Uterus (tissue), 2 donors: ENCODE data around the gene UNC45B.

ENCODE experiments used
- CTCF ChIP-seq, 4 experiments: fragments of 200-600 bp in 2 of 4; fragments of 450-650 bp in 2 of 4; sonication (generic) in 2 of 4; IDR thresholded peaks; one replicate each; pipeline ENCODE4 v1.5.1; 2016 to 2019; ENCODE audit warnings: antibody characterized with exemption in 4 of 4, mild to moderate bottlenecking in 2 of 4, moderate library complexity in 1 of 4
- POLR2A ChIP-seq, 2 donors: fragments of 450-650 bp; IDR thresholded peaks; one replicate each; pipeline ENCODE4 v1.6.1; 2016; ENCODE audit warnings: antibody characterized with exemption in 2 of 2, mild to moderate bottlenecking in 1 of 2, moderate library complexity in 1 of 2

GRCh38 chr17:35132099-35132498, 15.5 kb upstream of the UNC45B start:
- no peak for TF ChIP-seq CTCF (IDR thresholded peaks at IDR 0.05)
- TF ChIP-seq POLR2A (IDR thresholded peaks at IDR 0.05), result no peak
